Measurements from ENCODE around the gene MREG.

Gene MREG

GRCh38 chr2:215895330-215895729 is 118.0 kb downstream of the MREG start:
- DNase-seq (ENCODE audit: low read depth in 2 of 2) = no peak

Data from stimulated activated CD8-positive, alpha-beta memory T cell treated with anti-CD3 and anti-CD28 coated beads, Interleukin-15, amount 100 ng/mL, for 4 hours (primary cell).